ENCODE results near the gene HOXB2.

DNA sequence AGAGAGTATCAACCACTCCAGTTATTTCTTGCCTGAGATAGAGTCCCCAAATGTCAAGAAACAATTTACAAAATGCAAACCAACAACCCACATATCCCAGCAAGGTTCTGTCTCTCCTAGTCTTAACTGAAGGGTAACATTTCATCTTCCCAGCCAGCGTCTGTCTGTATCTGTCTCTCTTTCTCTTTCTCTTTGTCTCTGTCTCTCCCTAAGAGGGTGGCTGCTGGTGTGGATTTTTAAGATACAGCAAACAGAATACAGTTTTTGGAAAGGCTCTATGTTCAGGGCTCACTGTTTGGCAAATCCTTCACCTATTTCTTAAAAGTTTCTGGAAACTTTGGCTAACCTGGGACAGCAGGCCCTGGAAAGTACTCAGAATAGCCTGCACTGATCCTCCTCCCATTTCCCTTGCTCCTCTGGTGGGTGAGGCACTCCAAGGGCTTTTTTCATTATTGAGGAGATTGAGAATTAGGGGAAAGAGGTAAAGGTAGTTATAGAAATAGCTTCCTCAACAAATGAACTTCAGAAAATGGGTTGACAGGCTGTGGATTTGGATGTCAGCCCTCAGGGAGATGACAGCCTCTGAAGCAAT lies 27.0 kb upstream of the HOXB2 start:
- TF ChIP-seq POLR2AphosphoS5 (IDR thresholded peaks at IDR 0.05; ENCODE audit: low read depth, low read length) (no peak), POLR2A (IDR thresholded peaks at IDR 0.05; ENCODE audit: low read depth, low read length) (no peak), TAF1 (IDR thresholded peaks at IDR 0.05; ENCODE audit: borderline replicate concordance, low read depth, low read length) (no peak)

All from GM12892 (cell line).